Measurements from ENCODE around the gene RGS7.
"Not testable (repeated sequence)": the region's sequence is repeated elsewhere in the genome, so short reads cannot be mapped to it uniquely, and the experiment has no call there.

RGS7 gene

DNA sequence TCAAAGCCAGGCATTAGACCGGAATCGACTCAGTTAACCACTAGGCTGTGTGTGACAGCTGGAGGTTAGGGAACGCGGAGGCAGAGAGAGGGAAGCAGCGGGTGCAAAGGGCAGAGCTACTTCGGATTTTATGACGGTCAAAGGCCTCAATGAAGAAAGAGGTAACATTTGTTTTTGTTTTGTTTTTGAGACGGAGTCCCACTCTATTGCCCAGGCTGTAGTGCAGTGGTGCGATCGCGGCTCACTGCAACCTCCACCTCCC lies 468.3 kb downstream of the RGS7 start:
- DNase-seq = no peak

DNA sequence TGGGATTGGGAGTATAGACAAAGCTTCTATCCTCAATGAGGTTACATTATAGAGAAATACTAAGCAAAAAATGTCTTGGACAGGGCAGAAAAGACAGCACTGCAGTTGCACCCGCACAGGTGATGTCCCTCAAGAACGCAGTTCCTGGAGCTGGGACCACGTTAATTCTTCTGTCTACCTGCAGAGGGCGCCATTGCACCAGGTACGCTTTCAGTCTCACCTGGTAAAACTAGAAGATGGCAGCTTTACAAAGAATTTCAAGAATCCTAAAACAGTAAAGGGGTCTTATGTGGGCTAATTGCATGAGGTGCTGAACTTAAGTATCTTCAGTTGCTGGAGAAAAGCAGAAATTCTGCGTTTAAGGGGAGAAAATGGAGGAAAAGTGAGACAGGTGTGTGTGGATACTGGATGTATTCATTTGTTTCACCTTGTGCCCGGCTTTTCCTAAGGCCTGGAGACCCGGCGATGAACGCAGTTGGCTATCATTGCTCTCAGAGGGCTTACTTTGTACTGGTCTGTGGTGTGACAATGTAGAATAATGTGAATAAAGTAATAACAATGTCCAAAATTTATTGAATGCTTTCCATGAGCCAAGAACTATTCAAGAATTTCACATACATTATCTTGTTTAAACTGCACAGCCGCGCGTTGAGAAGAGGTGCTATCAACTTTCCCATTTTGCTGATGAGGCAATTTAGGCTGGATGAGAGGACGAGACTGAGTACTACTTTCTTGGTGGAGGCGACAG lies 468.8 kb downstream of the RGS7 start:
- DNase-seq = peak; percentile 30

DNA sequence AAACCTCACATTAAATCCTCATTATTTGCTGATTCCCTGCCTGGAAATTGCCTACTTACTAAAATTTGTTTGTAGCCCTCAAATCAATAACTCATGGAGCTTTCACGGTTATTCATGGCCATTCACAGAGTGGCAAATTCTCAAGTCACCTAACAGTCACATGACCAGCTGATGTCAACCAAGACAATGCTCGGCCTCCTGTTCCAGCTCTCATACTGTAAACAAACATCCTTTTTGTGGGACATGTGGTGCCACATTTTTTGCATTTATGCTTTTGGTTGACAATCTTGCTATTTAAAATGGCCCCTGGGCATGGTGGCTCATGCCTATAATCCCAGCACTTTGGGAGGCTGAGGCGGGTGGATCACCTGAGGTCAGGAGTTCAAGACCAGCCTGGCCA lies 473.5 kb downstream of the RGS7 start:
- DNase-seq = no peak

DNA sequence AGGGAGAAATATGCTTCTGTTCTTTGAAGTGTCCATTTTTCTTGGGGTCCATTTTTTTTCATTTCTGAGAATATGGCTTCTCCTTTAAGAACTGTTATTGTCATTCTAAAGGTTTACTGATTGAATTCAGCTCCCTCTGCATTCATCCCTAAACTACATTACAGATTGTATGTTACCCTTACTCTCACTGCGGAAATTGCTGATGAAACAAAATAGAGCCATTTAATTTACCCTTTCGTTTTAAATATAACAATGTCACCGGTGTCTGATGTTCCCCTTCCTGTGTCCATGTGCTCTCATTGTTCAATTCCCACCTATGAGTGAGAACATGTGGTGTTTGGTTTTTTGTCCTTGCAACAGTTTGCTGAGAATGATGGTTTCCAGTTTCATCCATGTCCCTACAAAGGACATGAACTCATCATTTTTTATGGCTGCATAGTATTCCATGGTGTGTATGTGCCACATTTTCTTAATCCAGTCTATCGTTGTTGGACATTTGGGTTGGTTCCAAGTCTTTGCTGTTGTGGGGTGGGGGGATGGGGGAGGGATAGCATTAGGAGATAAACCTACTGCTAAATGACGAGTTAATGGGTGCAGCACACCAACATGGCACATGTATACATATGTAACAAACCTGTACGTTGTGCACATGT lies 474.2 kb downstream of the RGS7 start:
- not testable (repeated sequence) for DNase-seq

DNA sequence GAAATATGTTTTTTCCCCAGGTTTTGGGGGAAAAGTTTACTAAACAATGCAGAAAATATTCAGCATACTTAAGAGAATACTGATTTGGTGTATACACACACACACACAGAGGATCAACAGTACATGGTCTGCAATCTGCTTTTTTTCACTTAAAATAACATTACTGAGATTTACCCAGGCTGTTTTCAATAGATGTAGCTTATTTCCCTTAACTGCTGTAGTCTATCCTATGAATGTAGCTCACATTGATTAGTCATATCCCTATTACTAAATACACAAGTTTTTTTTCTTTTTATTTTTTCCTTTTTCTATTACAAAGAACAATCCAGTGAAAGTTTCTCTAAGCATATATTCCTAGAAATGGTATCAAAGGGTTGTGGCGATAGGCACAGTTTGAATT lies 478.4 kb downstream of the RGS7 start:
- DNase-seq = no peak

DNA sequence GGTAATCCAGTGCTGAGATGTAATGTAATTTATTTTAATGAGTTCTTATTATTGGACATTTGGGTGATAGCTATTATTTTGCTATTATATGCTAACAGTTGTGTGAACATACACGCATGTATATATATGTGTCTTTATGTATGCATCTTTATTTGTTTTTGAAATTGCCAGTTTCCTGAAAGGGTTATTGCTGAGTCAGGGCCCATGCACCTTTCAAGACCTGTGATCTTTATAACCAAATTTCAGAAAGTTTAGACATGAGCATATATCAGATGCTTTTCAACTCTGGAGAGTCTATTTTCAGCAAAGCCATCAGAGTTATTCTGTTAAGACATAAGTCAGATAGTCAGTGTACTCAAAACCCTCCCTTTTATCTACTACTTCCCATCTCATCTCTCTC lies 479.4 kb downstream of the RGS7 start:
- no peak for DNase-seq

DNA sequence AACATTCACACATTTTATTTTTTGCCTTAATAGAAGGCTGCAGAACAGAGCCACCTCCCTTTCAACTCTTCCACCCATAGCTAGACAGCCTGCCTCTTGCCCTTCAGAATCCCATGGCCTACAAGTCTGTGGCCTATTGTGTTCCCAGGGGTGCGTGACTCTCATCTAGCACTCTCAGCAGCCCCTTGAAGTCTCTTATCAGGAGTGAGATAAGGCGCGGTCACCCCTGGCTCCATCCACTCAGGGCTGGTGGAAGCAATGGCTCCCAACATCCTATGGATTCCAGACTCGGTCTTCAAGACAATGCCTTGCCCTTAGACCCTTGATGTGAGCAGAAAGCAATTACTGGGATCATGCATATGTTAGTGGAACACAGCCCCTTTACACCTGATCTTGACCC lies 480.9 kb downstream of the RGS7 start:
- no peak for DNase-seq

DNA sequence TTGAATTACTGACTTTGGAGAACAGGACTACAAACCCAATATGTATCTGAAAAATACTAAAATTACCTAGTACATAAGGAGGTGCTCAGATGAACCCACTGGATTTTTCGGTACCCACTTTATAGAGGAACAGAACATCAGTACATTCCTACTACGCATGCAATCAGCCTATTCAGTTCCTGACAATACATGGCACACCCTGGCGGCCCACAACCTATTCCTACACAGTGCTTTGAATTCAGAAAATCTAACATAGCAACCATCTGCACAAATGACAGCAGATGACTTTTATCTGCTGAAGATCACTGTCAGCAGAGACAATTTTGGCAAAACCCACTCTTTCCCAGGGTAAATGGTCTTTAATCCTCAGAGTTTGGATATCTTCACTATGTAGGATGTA lies 487.9 kb downstream of the RGS7 start:
- no peak for DNase-seq

DNA sequence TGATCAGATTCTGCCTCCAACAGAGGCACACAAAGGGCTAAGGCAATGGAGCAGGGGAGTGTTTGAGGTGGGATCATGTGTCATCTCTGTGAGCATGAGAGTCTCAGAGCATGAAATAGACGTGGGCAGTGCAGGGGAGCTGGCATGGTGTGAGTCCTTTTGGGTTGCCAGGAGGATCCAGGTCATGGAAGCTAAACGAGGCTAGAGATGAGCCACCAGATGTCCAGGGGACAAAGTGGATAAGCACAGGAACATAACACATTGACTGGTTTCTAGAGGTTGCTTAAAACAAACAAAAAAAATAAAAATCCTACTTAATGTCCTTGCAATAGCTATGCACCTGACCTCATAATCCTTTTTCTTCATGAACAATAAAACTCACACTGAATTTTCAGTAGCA lies 490.3 kb downstream of the RGS7 start:
- no peak for DNase-seq

DNA sequence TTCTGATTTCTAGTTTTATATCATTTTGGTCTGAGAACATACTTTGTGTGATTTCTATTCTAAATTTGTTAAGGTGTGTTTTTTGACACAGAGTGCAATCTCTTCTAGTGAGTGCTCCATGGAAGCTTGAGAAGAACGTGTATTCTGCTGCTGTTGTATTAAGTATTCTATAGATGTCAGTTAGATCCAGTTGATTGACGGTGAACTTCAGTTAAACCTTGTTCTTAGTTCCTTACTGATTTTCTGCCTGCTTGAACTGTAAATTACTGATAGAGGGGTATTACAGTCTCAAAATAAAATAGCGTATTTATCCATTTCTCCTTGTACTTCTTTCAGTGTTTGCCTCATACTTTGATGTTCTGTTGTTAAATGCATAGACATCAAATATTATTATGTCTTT lies 497.0 kb downstream of the RGS7 start:
- DNase-seq = no peak

DNA sequence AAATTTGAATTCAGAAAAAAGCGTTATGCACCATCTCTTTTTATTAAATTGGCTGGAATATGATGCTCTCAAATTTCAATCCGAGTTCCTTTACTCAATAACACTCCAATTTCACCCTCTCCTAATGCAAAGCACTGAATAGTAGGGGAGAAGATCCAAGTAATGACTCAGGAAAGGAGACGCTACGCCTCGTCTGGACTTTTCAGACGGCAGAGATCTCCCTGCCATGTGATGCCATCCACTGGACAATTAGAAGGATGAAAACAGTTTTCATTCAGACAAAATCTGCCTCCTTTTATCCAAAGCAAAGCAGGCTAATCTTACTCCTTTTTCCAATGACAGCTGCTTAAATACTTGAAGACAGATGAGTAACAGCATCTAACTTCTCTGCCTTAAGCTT lies 502.6 kb downstream of the RGS7 start:
- no peak for DNase-seq

DNA sequence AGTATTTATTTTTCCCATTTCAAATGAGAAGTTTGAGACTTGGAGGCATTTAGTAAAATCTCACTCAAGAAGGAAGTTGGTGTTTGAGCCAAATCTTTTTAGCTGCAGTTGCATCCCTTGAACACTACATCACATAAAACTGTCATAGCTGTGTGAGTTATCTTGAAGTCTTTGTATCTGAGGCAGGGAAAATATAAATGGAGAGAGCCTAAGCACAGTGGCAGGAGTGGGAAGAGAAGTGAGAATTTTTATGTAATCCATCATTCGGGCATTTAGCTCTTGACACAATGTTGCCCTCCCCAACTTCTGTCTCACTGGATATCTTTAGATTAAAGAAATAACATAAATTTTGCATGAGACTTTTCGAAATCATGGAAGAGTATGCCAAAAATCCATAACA lies 509.7 kb downstream of the RGS7 start:
- DNase-seq = no peak

DNA sequence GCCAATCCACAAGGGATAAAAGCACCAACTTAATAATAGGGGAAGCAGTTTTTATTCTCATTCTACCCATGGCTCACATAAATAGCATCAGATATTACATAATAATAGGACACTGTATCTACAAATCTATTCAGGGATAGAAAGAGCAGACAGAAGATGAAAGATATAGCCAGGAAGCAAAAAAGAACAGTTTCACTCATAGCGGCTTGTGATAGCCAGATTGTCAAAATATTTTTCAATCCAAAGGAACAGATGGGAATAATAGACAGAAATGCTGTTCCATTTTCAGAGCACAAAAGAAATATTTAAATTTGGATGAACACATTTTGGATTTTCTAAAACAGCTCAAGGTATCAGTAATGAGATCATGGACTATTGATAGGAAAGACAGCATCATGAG lies 512.5 kb downstream of the RGS7 start:
- no peak for DNase-seq

DNA sequence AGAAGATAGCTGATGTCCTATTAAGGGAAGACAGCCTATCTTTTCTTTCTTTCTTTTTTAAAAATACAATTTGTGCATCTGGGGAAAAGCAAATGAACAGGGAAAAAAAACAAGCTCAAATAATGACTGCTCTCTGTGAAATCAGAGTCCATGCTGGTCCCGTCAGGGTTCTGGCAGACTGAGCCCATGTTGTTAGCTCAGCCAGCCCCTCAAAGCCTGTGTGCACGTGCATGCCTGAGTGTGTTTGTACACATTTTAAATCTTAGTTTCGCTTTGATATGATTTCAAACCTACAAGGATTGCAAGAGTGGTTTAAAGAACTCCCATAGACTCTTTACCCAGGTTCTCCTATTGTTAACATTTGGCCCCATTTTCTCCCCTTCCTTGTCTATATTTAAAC lies 513.2 kb downstream of the RGS7 start:
- DNase-seq = no peak

DNA sequence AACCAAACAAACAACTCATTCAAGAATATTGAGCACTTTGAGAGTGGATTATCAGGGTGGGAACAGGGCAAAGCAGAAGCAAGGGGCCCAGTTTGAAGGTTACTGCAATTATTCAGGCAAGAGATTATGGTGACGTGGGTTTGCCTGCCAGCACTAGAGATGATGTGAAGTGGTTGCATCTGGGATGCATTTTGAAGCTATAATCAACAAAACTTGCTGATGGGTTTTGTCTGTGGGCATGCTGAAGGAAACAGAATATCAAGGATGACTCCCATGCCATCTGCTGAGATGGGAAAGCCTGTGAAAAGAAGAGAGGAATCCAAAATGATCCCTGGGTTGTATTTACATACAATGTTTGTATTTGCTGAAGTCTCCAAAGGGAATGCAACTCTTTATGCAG lies 520.7 kb downstream of the RGS7 start:
- no peak for DNase-seq

DNA sequence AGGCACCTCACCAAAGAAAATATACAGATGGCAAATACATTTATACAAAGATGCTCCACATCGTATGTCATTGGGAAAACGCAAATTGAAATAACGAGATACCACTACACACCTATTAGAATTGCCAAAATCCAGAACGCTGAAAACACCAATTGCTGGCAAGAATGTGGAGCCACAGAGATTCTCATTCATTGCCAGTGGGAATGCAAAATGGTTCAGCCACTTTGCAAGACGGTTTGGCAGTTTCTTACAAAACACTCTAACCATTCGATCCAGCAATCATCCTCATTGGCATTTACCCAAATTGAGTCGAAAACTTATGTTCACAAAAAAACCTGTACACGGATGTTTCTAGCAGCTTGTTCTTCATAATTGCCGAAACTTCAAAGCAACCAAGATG lies 521.7 kb downstream of the RGS7 start:
- DNase-seq = no peak

DNA sequence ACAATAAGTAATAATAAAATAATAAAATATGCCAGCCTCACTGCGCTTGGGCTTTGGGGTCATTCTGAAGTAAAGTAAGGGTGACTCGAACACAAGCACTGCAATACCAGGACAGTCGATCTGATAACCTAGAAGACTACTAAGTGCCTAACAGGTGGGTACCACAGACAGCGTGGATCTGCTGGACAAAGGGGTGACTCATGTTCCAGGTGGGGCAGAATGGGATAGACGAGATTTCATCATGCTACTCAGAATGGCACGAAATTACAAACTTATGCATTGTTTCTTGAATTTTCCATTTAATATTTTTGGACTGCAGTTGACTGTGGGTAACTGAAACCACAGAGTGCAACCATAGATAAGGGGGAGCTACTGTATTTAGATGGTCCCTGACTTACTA lies 523.9 kb downstream of the RGS7 start:
- DNase-seq = no peak

DNA sequence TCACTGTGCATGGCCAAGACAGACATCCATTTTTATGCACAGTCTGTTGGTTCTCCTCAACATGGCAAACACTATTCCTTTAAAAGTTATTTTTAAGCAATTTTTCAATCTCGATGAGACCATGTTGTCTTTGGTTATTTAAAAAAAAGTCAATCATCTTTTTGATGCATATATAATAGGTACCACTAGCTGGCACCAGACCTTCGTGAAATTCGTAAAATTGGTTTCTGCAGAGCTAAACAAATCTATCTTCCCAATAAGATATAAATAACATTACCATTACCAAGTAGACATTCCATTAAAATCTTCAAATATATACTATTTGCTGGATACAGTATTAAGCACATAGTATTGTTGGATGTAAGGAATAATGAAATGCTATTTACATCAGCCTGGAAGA lies 525.1 kb downstream of the RGS7 start:
- no peak for DNase-seq

DNA sequence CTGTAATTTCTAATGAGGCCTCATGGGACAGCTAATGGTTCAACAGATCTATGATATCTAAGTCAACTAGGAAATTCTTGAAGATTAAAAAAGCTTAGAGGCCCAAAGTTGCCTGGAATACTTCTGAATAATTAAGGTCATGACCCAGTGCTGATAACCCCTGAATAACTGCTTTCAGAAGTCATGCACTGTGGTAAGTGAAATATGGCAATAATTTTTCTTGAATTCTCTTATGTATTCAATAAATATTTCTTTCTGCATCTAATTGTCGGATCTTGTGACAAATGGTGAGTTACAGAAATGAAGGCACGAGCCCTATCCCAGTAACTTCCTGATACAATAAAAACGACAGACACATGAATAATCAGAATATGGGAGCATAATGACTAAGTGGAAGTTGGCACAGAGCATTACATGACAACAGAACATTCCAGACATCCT lies 525.8 kb downstream of the RGS7 start:
- DNase-seq = no peak

DNA sequence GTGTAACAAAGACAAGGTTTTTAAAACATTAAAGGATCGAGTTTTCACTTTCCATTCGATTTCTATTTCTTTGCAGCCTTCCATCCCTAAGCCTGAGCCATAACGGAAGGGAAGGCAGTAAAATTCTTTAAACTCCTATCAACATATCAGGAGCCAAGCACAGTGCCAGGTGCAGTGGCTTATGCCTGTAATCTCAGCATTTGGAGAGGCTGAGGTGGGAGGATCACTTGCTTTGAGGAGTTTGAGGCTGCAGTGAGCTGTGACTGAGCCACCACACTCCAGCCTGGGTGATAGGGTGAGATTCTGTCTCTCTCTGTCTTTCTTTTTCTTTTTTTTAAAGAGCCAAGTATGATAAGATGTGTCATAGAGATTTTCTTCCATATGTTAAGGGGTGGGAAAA lies 527.5 kb downstream of the RGS7 start:
- DNase-seq = no peak

DNA sequence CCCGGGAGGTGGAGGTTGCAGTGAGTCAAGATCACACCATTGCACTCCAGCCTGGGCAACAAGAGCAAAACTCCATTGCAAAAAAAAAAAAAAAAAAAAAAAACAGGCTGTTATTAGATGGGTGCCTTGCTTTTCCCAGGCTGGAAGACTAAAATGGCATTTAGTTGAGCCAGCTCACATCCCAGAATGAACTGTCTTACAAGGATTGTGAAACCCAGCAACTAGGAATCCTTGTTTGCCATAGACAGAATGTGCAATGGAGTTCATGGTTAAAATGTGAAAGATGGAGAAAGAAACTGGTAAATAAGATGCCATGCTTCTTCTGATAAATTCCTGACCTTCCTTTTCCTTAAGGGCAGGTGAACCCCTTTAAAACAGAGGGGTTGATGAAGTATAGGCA lies 529.2 kb downstream of the RGS7 start:
- DNase-seq = no peak

DNA sequence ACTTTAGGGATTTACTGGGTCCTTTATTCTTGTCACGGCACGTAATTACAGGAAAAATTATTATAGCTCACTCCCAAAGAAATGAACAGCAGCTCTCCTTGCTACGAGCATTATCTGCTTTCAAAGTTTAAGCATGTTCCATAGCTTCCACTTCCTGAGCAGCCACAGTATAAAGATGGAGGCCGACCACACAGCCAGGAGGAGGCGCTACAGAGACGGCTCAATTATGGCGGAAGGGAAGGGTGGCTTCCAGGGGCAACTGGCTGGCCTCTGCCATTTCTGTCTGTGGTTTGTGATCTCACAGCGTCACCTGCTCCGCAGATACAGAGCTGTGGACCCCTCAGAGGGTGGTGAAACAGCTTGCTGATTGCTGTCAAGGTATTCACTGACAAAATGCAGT lies 532.8 kb downstream of the RGS7 start:
- DNase-seq = no peak

DNA sequence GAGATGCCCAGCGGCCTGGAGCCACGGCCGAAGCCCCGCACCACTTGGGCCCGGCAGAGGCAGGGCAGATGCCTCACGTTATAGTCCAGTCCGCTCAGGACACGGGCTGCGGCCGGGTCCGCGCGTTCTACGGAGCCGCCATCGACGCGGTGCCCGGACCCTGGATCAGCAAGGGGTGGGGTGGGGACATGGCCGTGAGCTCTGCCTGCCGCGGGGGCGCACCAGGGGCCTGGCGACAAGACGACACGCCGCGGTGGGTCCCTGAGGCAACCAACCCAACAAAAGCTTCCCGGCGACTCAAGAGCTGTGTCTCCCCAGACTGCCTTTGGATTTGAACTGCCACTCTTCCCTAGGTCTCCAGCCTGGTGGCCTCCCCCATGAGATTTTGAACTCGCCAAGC lies 533.6 kb downstream of the RGS7 start:
- no peak for DNase-seq

DNA sequence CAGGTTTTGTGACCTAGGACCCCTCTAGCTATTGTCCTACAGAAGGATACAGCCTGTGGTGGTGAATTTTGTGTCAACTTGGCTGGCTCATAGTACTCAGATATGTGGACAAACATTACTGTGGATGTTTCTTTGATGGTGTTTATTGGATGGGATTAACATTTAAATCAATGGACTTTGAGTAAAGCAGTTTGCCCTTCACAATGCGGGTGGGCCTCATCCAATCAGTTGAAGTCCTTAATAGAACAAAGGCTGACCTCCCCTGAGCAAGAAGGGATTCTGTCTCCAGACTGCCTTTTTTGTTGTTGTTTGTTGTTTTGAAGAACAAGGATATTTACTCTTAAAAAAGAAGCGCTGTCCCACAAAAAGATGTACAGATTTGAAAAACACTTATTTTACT lies 535.1 kb downstream of the RGS7 start:
- no peak for DNase-seq

DNA sequence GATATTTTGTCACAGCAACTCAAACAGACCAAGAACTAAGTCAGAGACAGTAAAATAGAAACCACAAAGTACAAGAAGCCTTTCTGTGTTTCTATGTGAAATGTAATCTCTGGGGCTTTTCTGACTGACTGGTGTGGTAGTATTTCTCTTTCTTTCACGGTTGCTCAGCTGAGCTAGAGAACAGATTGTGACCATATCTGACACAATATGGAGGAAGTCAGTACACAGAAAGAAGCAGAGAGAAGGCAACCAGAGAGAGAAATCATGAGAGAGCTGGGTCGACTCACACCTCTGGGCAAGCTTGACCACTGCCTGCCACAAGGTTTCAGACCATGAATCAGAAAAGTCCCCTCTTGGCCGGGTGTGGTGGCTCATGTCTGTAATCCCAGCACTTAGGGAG lies 536.2 kb downstream of the RGS7 start:
- DNase-seq = no peak
